Heart right ventricle (tissue), 16 donors: ENCODE results near the gene ALK. TPM values are rescaled to one million over a fixed set of nuclear protein-coding genes. Genes with fewer than 3 reads are reported as not detected.

Experiments
- ATAC-seq, 8 donors: fragments of 200-7000 bp; cut with Tn5 transposase; one replicate each; pipeline ENCODE4 v1.9.1; 2020; ENCODE audit warnings: mild to moderate bottlenecking in 8 of 8, moderate library complexity in 8 of 8, moderate number of reproducible peaks in 1 of 8
- DNase-seq, 2 donors: peaks; one replicate each; pipeline ENCODE4 v3.0.0-alpha.2; 2020
- H3K27ac ChIP-seq, 10 donors: fragments of 200-600 bp; sonication (generic) in 2 of 10; one replicate each; pipeline versions ENCODE4 v1.5.0 to v1.8.0; 2020 to 2022; ENCODE audit warnings: mild to moderate bottlenecking in 3 of 10
- H3K27me3 ChIP-seq, 7 donors: fragments of 200-600 bp; one replicate each; pipeline ENCODE4 v1.8.0; 2021 to 2022; ENCODE audit warnings: mild to moderate bottlenecking in 2 of 7
- H3K36me3 ChIP-seq, 9 donors: fragments of 200-600 bp; sonication (generic) in 1 of 9; one replicate each; pipeline versions ENCODE4 v1.5.0 to v1.8.0; 2020 to 2022; ENCODE audit warnings: mild to moderate bottlenecking in 2 of 9
- H3K4me1 ChIP-seq, 9 donors: fragments of 200-600 bp; sonication (generic) in 1 of 9; one replicate each; pipeline versions ENCODE4 v1.5.0 to v1.8.0; 2020 to 2022; ENCODE audit warnings: mild to moderate bottlenecking in 4 of 9
- H3K4me3 ChIP-seq, 10 donors: fragments of 200-600 bp; sonication (generic) in 2 of 10; one replicate each; pipeline versions ENCODE4 v1.5.0 to v1.8.0; 2020 to 2022; ENCODE audit warnings: mild to moderate bottlenecking in 7 of 10, moderate library complexity in 2 of 10
- H3K9me3 ChIP-seq, 11 donors: fragments of 200-600 bp in 10 of 11; sonication (generic) in 2 of 11; one replicate each; pipeline versions ENCODE4 v1.5.0 to v1.8.0; 2013 to 2022; ENCODE audit warnings: mild to moderate bottlenecking in 2 of 11, control low read depth in 1 of 11, moderate library complexity in 1 of 11
- WGBS, 2 donors: extraction: QIAGEN DNeasy Blood & Tissue Kit; methylation state at CpG; one replicate each; pipeline ENCODE4 v1.1.7; 2013; ENCODE audit warnings: inconsistent platforms in 1 of 2; 5-methylcytosine and 5-hydroxymethylcytosine counted together
- intact Hi-C, 10 donors: fragments of 100-400 bp; cut with DNase I; formaldehyde crosslinking; loops; one replicate each; pipeline versions ENCODE4 v1.11.1 to v1.14.2; 2022
- polyA plus RNA-seq, 2 donors: library from polyadenylated mRNA; stranded (reverse); fragments of 200-250 nt; gene quantifications; one replicate each; pipeline ENCODE4 v1.2.3, GENCODE V29; 2013
- total RNA-seq, 10 donors: library from RNA; stranded (reverse); fragmentation: NEBNext Ultra II Directional in 3 of 10; extraction: Animal tissue kit (Norgen Biotek cat#: 25700) in 3 of 10; gene quantifications; one replicate each; pipeline versions ENCODE4 v1.2.1 to v1.2.4, GENCODE V29; 2021 to 2023
- TF ChIP-seq, protein P1 (sequence below), 9 donors: fragments of 200-600 bp; sonication (generic) in 2 of 9; IDR thresholded peaks; one replicate each; pipeline versions ENCODE4 v1.5.0 to v1.8.0; 2021 to 2022; ENCODE audit warnings: antibody characterized with exemption in 9 of 9, mild to moderate bottlenecking in 5 of 9, moderate library complexity in 1 of 9
- donor health status: Arrhythmogenic right ventricular cardiomyopathy.
- donor health status: ischemic (EF 13 %, LVEDD 7.1; RV severe dilation, severe dysfunction).
- donor health status: healthy with polysubstance abuse.
- donor health status: DM: no; HTN: yes; CAD: no.
- donor health status: DM: no; HTN: no; CAD: no.
- donor health status: ischemic (EF 25% LVEDD 6.9; RV normal size, moderate dysfunction).
- donor health status: ischemic (EF 25% LVEDD 5.7; RV mildly dilated, moderate dysfunction).
- donor health status: healthy.
- donor health status: DM: yes; HTN: yes; CAD: no.
- donor health status: Ischemic cardiomyopathy.
- donor health status: ischemic (EF 35%, LVEDD 5.7; RV mildly dilated, moderate dysfunction).
- donor health status: nonischemic (EF 11% LVEDD 7.7; RV severe dilation, severe dysfunction).
- donor health status: DM: yes; HTN: yes; CAD: no.
- donor health status: PGD.
- donor health status: ischemic (EF 29% LVEDD 5.4; RV normal size, mild dysfunction).
- donor health status: nonischemic (EF 23%, LVEDD 6.1; RV moderate dilation, normal function).

ALK gene
- total and polyA plus RNA-seq, 12 donors = 0.01 to 0.24 (median 0.08) TPM; not detected in 7

- H3K9me3 ChIP-seq = no peaks in the 10 kb centered on the region
- DNase-seq (no peak), ATAC-seq (no peak)
- H3K36me3 ChIP-seq = no peaks in the 10 kb centered on the region
- no peak overlapping the region for H3K4me3 ChIP-seq
- H3K27me3 ChIP-seq = peaks cover 0 to 50% (median 22%) of the 10 kb centered on the region in 7 donors
- 60 to 65% methylated on average over 6 of the region's 6 CpGs for WGBS, 2 donors
- H3K27ac ChIP-seq = no peak overlapping the region
- intact Hi-C loops = loop anchor here in 2 of 10 donors (10.0 kb wide), 1 partner anchor 611 kb away; no protein-coding TSS in a partner anchor
- TF ChIP-seq, protein P1, sequence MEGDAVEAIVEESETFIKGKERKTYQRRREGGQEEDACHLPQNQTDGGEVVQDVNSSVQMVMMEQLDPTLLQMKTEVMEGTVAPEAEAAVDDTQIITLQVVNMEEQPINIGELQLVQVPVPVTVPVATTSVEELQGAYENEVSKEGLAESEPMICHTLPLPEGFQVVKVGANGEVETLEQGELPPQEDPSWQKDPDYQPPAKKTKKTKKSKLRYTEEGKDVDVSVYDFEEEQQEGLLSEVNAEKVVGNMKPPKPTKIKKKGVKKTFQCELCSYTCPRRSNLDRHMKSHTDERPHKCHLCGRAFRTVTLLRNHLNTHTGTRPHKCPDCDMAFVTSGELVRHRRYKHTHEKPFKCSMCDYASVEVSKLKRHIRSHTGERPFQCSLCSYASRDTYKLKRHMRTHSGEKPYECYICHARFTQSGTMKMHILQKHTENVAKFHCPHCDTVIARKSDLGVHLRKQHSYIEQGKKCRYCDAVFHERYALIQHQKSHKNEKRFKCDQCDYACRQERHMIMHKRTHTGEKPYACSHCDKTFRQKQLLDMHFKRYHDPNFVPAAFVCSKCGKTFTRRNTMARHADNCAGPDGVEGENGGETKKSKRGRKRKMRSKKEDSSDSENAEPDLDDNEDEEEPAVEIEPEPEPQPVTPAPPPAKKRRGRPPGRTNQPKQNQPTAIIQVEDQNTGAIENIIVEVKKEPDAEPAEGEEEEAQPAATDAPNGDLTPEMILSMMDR (IDR thresholded peaks at IDR 0.05) = no peak
- H3K4me1 ChIP-seq = no peaks in the 10 kb centered on the region
Measured at GRCh38 chr2:29233428-29233827, 688.0 kb downstream of the ALK start.

GRCh38 chr2:29232041-29232440, 689.3 kb downstream of the ALK start:
- ATAC-seq (no peak), DNase-seq (no peak)
- Histone ChIP-seq H3K36me3 (no peaks in the 10 kb centered on the region), H3K4me3 (no peak overlapping the region), H3K4me1 (no peaks in the 10 kb centered on the region), H3K9me3 (no peaks in the 10 kb centered on the region), H3K27me3 (peaks cover 0 to 50% (median 30%) of the 10 kb centered on the region in 7 donors), H3K27ac (no peak overlapping the region)
- TF ChIP-seq, protein P1 (IDR thresholded peaks at IDR 0.05) = no peak
- WGBS, 2 donors = 93 to 95% methylated on average over 14 of the region's 14 CpGs
- intact Hi-C loops = loop anchor here in 2 of 10 donors (10.0 kb wide), 1 partner anchor 613 kb away; no protein-coding TSS in a partner anchor

GRCh38 chr2:29229640-29230039, 691.7 kb downstream of the ALK start:
- no peak for DNase-seq

DNA sequence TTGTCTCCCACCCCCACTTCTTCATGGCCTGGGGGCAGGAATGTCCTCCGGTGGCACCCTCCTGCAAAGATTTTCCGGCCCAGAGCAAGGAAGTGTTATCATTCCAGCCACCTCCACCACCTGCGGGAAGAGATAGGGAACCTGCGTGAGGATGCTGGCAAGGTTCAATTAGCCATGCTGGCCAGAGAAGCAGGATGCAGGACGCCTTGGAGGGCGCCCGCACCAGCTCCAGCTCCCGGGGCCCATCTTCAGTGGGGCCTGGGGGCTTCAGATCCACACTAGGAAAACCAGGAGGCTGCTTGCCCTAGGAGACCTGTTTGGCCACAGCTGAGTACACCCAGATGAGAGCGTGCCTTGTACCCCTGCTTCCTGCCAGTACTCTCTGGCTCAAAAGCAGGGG, 692.4 kb downstream of the ALK start:
- Histone ChIP-seq H3K4me1 (peaks cover 0 to 9% (median 0%) of the 10 kb centered on the region in 9 donors), H3K36me3 (no peaks in the 10 kb centered on the region), H3K4me3 (no peak overlapping the region), H3K9me3 (no peaks in the 10 kb centered on the region), H3K27ac (no peak overlapping the region), H3K27me3 (peaks cover 0 to 60% (median 44%) of the 10 kb centered on the region in 7 donors)
- intact Hi-C loops = no loop called here
- 60 to 62% methylated on average over 9 of the region's 9 CpGs for WGBS, 2 donors
- TF ChIP-seq, protein P1 (IDR thresholded peaks at IDR 0.05) = no peak
- DNase-seq (no peak), ATAC-seq (no peak)

More at GRCh38 chr2:29229640-29230039, 691.7 kb downstream of the ALK start:
- intact Hi-C loops = loop anchor here in 2 of 10 donors (10.0 kb wide), 1 partner anchor 615 kb away; no protein-coding TSS in a partner anchor
- peaks cover 0 to 60% (median 44%) of the 10 kb centered on the region in 7 donors for H3K27me3 ChIP-seq
- no peak overlapping the region for H3K4me3 ChIP-seq
- H3K9me3 ChIP-seq = no peaks in the 10 kb centered on the region
- no peak overlapping the region for H3K27ac ChIP-seq
- ATAC-seq = no peak
- 88 to 89% methylated on average over 9 of the region's 9 CpGs for WGBS, 2 donors
- no peaks in the 10 kb centered on the region for H3K36me3 ChIP-seq
- peaks cover 0 to 2% (median 0%) of the 10 kb centered on the region in 9 donors for H3K4me1 ChIP-seq
- TF ChIP-seq, protein P1 (IDR thresholded peaks at IDR 0.05) = no peak
